Right atrium auricular region (tissue), 2 donors: ENCODE data around the gene CAPN10. TPM values are rescaled to one million over a fixed set of nuclear protein-coding genes. Genes with fewer than 3 reads are reported as not detected.
A peak's percentile ranks its signal among the peaks of the same experiment; 100 is the strongest.

Experiments used
- DNase-seq: peaks from one replicate; pipeline ENCODE4 v3.0.0-alpha.2; 2019; ENCODE audit warnings: low spot score
- H3K27ac ChIP-seq, 2 donors: fragments of 200-600 bp; sonication (generic); 1 replicate in 1 of 2; 2 replicates in 1 of 2; pipeline ENCODE4 v1.5.1; 2016 to 2019
- H3K27me3 ChIP-seq, 2 donors: fragments of 200-600 bp; sonication (generic); one replicate each; pipeline versions ENCODE4 v1.5.1 to v1.6.0; 2017 to 2019
- H3K36me3 ChIP-seq: fragments of 200-600 bp; sonication (generic); one replicate; pipeline ENCODE4 v1.5.1; 2016
- H3K4me1 ChIP-seq, 2 donors: fragments of 200-600 bp; sonication (generic); one replicate each; pipeline versions ENCODE4 v1.5.1 to v1.6.0; 2017 to 2019
- H3K4me3 ChIP-seq, 2 donors: fragments of 200-600 bp; sonication (generic); 1 replicate in 1 of 2; 2 replicates in 1 of 2; pipeline ENCODE4 v1.5.1; 2017 to 2019; ENCODE audit warnings: mild to moderate bottlenecking in 1 of 2, moderate library complexity in 1 of 2
- H3K9me3 ChIP-seq, 2 donors: fragments of 200-600 bp; sonication (generic); one replicate each; pipeline ENCODE4 v1.5.1; 2019
- CTCF ChIP-seq, 2 donors: fragments of 200-600 bp; sonication (generic); IDR thresholded peaks; one replicate each; pipeline ENCODE4 v1.5.1; 2019; ENCODE audit warnings: antibody characterized with exemption in 2 of 2
- total RNA-seq, 2 donors: library from RNA; depleted of rRNA; stranded (reverse); fragments of >200 nt; gene quantifications; one replicate each; pipeline ENCODE4 v1.1.0, GENCODE V29; 2016

Gene CAPN10
- total RNA-seq, 2 donors from 2014 or later, result 14.1 to 14.6 TPM

GRCh38 chr2:240642061-240642805, 55.7 kb downstream of the CAPN10 start:
- Histone ChIP-seq H3K4me3 (no peak overlapping the region), H3K27me3 (no peaks in the 10 kb centered on the region), H3K9me3 (no peaks in the 10 kb centered on the region), H3K36me3 (no peaks in the 10 kb centered on the region), H3K4me1 (no peaks in the 10 kb centered on the region), H3K27ac (no peak overlapping the region)
- no peak for TF ChIP-seq CTCF (IDR thresholded peaks at IDR 0.05)
- DNase-seq, result peak; percentile 18

GRCh38 chr2:240642806-240643092, 56.2 kb downstream of the CAPN10 start:
- Histone ChIP-seq H3K4me1 (no peaks in the 10 kb centered on the region), H3K27me3 (no peaks in the 10 kb centered on the region), H3K9me3 (no peaks in the 10 kb centered on the region), H3K36me3 (no peaks in the 10 kb centered on the region), H3K27ac (no peak overlapping the region), H3K4me3 (no peak overlapping the region)
- peak; percentile 43 for DNase-seq
- TF ChIP-seq CTCF (IDR thresholded peaks at IDR 0.05), result no peak

- Histone ChIP-seq H3K27me3 (no peaks in the 10 kb centered on the region), H3K36me3 (no peaks in the 10 kb centered on the region), H3K4me3 (no peak overlapping the region), H3K9me3 (no peaks in the 10 kb centered on the region), H3K27ac (no peak overlapping the region), H3K4me1 (no peaks in the 10 kb centered on the region)
- DNase-seq, result peak; percentile 7
- no peak for TF ChIP-seq CTCF (IDR thresholded peaks at IDR 0.05)
Observed at GRCh38 chr2:240643093-240643810, 56.7 kb downstream of the CAPN10 start.

- Histone ChIP-seq H3K27ac (no peak overlapping the region), H3K9me3 (no peaks in the 10 kb centered on the region), H3K27me3 (no peaks in the 10 kb centered on the region), H3K4me1 (no peaks in the 10 kb centered on the region), H3K4me3 (no peak overlapping the region), H3K36me3 (no peaks in the 10 kb centered on the region)
- no peak for TF ChIP-seq CTCF (IDR thresholded peaks at IDR 0.05)
- DNase-seq, result peak; percentile 43
Observed at GRCh38 chr2:240643811-240644150, 57.2 kb downstream of the CAPN10 start.

GRCh38 chr2:240644171-240644651, 57.7 kb downstream of the CAPN10 start:
- no peak for TF ChIP-seq CTCF (IDR thresholded peaks at IDR 0.05)
- Histone ChIP-seq H3K27ac (no peak overlapping the region), H3K9me3 (no peaks in the 10 kb centered on the region), H3K36me3 (no peaks in the 10 kb centered on the region), H3K4me1 (no peaks in the 10 kb centered on the region), H3K27me3 (no peaks in the 10 kb centered on the region), H3K4me3 (no peak overlapping the region)
- DNase-seq, result peak; percentile 21
